Ishikawa (cell line): ENCODE data around the gene ADTRP.

Source experiments
- CEBPB ChIP-seq: IDR thresholded peaks from 2 replicates; pipeline ENCODE4 v1.6.1; 2012
- CREB1 ChIP-seq: IDR thresholded peaks from 2 replicates; pipeline ENCODE4 v1.6.1; 2012; ENCODE audit warnings: low read depth
- EGR1 ChIP-seq: IDR thresholded peaks from 2 replicates; pipeline ENCODE4 v1.6.1; 2012
- EP300 ChIP-seq: IDR thresholded peaks from 2 replicates; pipeline ENCODE4 v1.6.1; 2012; ENCODE audit warnings: borderline replicate concordance
- NFIC ChIP-seq: IDR thresholded peaks from 2 replicates; pipeline ENCODE4 v1.6.1; 2012
- RAD21 ChIP-seq: IDR thresholded peaks from 2 replicates; pipeline ENCODE4 v1.6.1; 2012; ENCODE audit warnings: low read depth
- REST ChIP-seq: IDR thresholded peaks from 2 replicates; pipeline ENCODE4 v1.6.1; 2012; ENCODE audit warnings: low read depth, mild to moderate bottlenecking
- TAF1 ChIP-seq: IDR thresholded peaks from 2 replicates; pipeline ENCODE4 v1.6.1; 2012; ENCODE audit warnings: low read depth, mild to moderate bottlenecking
- TCF12 ChIP-seq: IDR thresholded peaks from 2 replicates; pipeline ENCODE4 v1.6.1; 2012; ENCODE audit warnings: low read depth
- TEAD4 ChIP-seq: IDR thresholded peaks from 2 replicates; pipeline ENCODE4 v1.6.1; 2012

GRCh38 chr6:11820821-11821220 is 42.2 kb upstream of the ADTRP start:
- TF ChIP-seq EP300 (no peak), EGR1 (no peak), REST (no peak), CREB1 (no peak), TEAD4 (no peak), NFIC (no peak), TCF12 (no peak), TAF1 (no peak), CEBPB (no peak), RAD21 (no peak)
